KOPT-K1 (cell line): ENCODE results near the gene HEATR5A.

Experiments
- H3K27ac ChIP-seq: fragments of 200-600 bp; sonication (generic); 2 replicates; pipeline ENCODE4 v1.5.1; 2016; ENCODE audit warnings: antibody characterized with exemption, mild to moderate bottlenecking, low read depth, low read length; ENCODE audit not compliant: poor library complexity, severe bottlenecking
- H3K36me3 ChIP-seq: fragments of 200-600 bp; sonication (generic); 2 replicates; pipeline ENCODE4 v1.5.1; 2017; ENCODE audit warnings: antibody characterized with exemption, mild to moderate bottlenecking, low read length, moderate library complexity; ENCODE audit not compliant: insufficient read depth
- H3K9me3 ChIP-seq: fragments of 200-600 bp; sonication (generic); 2 replicates; pipeline ENCODE4 v1.5.1; 2017; ENCODE audit warnings: antibody characterized with exemption, low read length, mild to moderate bottlenecking; ENCODE audit not compliant: insufficient read depth, poor library complexity, severe bottlenecking

The HEATR5A gene

DNA sequence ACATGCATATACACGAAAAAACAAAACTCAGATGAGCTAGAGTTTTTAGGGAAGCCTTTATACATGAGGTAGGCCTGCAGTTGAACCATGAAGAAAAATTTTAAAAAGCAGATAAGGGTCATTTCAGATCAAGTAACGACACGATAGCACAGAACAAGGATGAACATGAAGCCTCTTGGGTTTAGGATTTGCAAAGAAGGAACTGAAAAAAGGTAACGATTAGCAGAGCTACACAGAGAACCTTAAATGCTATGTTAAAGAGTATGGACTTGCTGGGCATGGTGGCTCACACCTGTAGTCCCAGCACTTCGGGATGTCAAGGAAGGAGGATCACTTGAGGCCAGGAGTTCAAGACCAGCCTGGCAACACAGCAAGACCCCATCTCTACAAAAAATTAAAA is 116.7 kb downstream of the HEATR5A start:
- H3K36me3 ChIP-seq = no peaks in the 10 kb centered on the region
- H3K9me3 ChIP-seq = no peaks in the 10 kb centered on the region
- no peak overlapping the region for H3K27ac ChIP-seq

- Histone ChIP-seq H3K9me3 (no peaks in the 10 kb centered on the region), H3K27ac (no peak overlapping the region), H3K36me3 (no peaks in the 10 kb centered on the region)
Observed at GRCh38 chr14:31300883-31301282, 119.5 kb downstream of the HEATR5A start.

- no peaks in the 10 kb centered on the region for H3K9me3 ChIP-seq
- H3K27ac ChIP-seq = no peak overlapping the region
- H3K36me3 ChIP-seq = no peaks in the 10 kb centered on the region
Observed at GRCh38 chr14:31300296-31300695, 120.1 kb downstream of the HEATR5A start.

DNA sequence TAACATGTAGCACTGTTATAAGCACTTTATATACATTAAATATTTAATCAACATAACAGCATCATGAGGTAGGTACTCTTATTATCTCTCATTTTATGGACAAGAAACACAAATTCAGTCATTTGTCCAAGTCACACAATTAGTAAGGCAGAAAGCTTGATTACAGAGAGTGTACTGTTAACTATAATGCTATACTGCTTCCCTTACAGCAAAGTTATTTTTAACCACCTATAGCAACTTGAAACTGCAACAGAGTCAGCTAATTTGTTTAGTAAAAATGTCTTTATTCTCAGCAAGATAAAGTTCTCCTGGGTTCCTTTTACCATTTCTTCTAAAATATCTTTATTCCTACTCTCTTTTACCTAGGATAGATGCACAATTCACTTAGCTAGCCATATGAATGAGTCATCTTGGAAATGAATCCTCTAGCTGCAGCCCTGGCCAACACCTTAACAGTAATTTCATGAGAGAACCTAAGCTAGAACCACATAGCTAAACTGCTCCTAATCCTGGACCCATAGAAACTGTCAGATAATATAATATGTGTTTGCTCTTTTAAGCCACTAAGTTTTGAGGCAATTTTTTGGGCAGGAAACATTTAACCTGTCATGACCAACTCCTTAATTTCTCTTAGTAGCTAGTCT is 122.5 kb downstream of the HEATR5A start:
- H3K27ac ChIP-seq = no peak overlapping the region
- H3K36me3 ChIP-seq = no peaks in the 10 kb centered on the region
- no peaks in the 10 kb centered on the region for H3K9me3 ChIP-seq

DNA sequence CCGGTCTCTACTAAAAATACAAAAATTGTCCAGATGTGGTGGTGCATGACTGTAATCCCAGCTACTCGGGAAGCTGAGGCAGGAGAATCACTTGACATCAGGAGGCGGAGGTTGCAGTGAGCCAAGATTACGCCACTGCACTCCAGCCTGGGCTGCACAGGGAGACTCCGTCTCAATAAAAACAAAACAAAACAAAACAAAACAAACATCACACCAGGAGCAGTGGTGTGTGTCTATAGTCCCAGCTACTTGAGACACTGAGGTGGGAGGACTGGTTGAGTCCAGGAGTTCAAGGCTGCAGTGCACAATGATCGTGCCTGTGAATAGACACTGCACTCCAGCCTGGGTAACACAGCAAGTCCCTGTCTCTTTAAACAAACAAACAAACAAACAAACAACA is 123.2 kb downstream of the HEATR5A start:
- H3K9me3 ChIP-seq = no peaks in the 10 kb centered on the region
- no peaks in the 10 kb centered on the region for H3K36me3 ChIP-seq
- H3K27ac ChIP-seq = no peak overlapping the region

DNA sequence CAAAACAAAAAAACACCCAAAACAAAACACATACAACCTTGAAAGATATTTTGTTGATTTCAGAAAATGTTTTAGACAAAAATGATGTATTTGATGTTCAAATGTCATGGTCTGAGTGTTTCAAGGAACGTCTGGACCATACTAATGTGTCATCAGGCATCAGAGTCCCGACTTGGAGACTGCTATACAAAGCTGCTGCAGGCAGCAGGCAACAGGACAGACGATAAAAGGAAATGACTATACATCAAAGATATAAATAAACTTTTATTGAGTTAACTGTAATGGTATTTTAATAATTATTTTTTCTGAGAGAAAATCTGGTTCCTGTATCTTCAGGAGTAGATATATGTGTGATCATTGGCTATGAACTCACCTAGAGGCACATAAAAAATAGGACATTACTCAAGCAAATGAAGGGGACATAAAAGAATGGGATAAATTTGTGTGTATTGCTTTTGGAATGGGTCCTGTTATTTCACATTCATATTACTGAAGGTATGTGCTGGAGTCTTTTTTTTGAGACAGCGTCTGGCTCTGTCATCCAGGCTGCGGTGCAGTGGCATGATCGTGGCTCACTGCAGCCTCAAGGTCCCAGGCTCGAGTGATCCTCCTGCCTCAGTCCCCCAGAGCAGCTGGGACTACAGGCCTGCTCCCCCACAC is 125.5 kb downstream of the HEATR5A start:
- Histone ChIP-seq H3K27ac (no peak overlapping the region), H3K9me3 (no peaks in the 10 kb centered on the region), H3K36me3 (no peaks in the 10 kb centered on the region)

- Histone ChIP-seq H3K36me3 (no peaks in the 10 kb centered on the region), H3K9me3 (no peaks in the 10 kb centered on the region), H3K27ac (no peak overlapping the region)
Observed at GRCh38 chr14:31292937-31293616, 127.3 kb downstream of the HEATR5A start.

- H3K27ac ChIP-seq = no peak overlapping the region
- H3K36me3 ChIP-seq = no peaks in the 10 kb centered on the region
- H3K9me3 ChIP-seq = peaks cover 13% of the 10 kb centered on the region
Observed at GRCh38 chr14:31291210-31291609, 129.1 kb downstream of the HEATR5A start.

DNA sequence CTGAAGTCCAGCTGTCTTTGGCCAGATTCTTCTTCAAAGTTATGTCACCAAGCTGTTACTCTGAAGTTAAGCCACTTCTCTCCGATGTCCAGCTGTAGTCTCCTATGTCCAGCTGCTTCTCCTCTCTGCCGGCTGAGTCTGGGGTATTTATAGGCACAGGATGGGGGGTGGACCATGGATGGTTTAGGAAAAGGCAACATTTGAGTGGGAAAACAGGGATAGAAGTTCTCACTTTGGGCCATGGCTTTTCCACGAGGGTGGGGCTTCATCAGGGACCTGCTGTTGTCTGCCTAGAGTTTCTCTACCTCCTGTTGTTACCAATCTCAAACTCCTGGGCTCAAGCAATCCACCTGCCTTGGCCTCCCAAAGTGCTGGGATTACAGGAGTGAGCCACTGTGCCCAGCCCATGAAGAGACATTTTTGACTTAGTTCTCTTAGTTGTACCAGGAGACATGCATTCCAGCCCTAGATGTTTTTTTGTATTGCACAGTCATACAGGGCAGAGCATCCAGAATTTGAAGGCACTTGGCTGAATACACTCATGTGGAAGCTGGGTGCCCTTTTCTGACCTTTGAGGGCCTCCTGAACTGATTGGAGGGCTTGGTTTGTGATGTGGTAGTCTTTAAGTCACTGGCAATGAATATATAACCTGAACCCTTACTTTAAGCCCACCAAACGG is 132.9 kb downstream of the HEATR5A start:
- peaks cover 17% of the 10 kb centered on the region for H3K9me3 ChIP-seq
- H3K27ac ChIP-seq = no peak overlapping the region

DNA sequence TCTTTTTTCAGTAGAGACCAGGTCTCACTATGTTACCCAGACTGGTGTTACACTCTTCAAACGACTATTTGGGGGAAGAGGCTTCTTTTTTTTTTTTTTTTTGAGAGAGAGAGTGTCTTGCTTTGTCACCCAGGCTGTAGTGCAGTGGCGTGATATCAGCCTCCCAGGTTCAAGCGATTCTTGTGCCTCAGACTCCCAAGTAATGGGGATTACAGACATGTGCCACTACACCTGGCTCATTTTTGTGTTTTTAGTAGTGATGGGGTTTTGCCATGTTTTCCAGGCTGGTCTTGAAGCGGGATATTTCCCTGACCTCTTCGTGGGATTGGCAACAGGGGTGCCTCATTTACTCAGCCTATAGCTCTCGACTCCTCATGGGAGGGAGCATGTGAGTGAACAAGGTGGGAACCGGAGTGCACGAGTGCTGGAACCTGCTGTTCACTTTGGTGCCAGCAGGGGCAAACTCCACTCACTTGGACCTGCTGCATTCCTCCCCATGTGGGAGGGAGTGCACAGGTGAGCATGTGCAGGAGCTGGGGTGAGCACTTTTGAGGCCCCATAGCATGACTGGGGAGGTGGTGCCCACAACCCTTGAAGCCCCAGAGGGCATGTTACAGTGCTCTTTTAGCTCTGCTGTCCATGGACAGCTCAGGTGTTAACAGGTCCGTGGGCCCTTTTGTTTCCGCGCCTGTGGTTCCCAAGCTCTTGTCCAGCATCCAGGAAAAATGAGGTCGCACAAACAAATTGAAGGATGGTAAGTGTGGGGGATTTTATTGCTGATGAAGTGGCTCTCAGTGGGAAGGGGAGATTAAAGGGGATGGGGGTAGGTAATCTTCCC is 133.7 kb downstream of the HEATR5A start:
- Histone ChIP-seq H3K9me3 (peaks cover 17% of the 10 kb centered on the region), H3K36me3 (no peaks in the 10 kb centered on the region), H3K27ac (no peak overlapping the region)

More for the DNA sequence above, 132.9 kb downstream of the HEATR5A start:
- no peaks in the 10 kb centered on the region for H3K36me3 ChIP-seq

DNA sequence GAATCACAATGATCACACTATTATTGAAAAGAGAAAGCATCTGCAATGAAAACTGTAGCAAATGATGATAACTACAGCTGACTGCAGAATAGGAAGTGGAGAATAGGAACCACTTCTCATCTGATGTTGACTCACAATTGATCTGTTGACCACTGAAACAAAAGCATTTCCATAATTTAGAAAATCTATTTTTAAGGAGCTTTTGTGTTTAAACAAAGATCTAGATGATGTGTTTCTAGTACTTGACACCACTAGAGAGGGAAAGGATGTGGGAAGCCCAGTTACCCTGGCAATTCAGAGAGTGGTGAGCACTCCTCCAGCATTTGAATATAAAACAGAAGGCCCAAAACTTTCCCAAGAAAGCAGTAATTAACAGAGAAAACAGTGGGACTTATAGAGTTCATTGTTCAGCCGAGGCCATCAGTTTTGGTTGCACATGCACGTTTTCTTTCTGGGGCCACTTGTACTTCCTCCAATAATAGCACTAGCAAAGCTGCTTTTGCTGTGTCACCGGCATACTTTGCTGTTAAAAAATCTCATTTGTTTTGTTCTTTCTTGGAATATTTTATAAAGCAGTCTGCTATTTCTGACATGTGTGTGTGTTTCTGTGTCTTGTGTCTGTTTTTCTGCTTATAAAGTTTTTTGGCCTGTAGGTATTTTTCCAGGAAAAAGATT is 136.6 kb downstream of the HEATR5A start:
- Histone ChIP-seq H3K36me3 (no peaks in the 10 kb centered on the region), H3K9me3 (peaks cover 24% of the 10 kb centered on the region), H3K27ac (no peak overlapping the region)

DNA sequence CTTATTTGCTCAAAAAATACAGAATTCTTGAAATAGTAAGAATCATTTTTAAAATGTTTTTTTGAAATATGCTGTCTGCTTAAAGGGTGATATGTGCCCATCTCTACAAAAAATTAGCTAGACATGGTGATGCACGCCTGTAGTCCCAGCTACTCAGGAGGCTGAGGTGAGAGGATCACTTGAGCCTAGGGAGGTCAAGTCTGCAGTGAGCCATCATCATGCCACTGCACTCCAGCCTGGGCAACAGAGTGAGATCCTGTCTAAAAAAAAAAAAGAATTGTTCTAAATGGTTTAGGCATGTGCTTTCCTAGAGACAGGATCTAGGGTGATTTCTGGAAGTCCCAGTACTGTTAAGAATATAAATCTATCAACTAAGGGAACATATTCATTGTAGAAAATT is 137.2 kb downstream of the HEATR5A start:
- Histone ChIP-seq H3K36me3 (no peaks in the 10 kb centered on the region), H3K9me3 (peaks cover 30% of the 10 kb centered on the region), H3K27ac (no peak overlapping the region)

GRCh38 chr14:31280871-31281220 is 139.5 kb downstream of the HEATR5A start:
- Histone ChIP-seq H3K27ac (no peak overlapping the region), H3K36me3 (no peaks in the 10 kb centered on the region), H3K9me3 (peaks cover 32% of the 10 kb centered on the region)

DNA sequence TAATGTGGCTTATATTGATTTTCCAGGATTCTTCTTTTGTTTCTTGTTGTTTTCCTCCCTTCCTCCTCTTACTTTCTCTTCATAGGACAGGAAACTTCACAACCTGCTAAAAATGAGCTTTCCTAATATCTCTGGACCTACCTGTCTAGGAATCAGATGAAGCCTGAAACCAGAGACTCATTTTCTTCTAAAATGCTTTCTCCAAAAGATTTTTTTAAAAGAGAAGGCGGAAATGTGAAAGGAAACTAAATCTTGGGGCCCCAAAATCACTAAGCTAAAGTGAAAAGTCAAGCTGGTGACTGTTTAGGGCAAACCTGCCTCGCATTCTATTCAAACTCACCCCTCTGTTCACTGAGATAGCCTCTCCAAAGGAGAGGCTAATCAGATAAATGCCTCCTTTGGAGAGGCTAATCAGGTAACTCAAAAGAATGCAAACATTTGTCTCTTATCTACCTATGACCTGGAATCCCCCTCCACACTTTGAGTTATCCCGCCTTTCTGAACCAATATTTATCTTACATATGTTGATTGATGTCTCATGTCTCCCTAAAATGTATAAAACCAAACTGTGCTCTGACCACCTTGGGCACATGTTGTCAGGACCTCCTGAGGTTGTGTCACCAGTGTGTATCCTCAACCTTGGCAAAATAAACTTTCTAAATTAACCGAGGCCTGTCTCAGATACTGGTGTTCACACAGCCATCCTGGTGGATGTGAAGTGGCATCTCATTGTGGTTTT is 140.0 kb downstream of the HEATR5A start:
- H3K9me3 ChIP-seq = peaks cover 35% of the 10 kb centered on the region
- H3K27ac ChIP-seq = no peak overlapping the region
- no peaks in the 10 kb centered on the region for H3K36me3 ChIP-seq
